Activated T-cell treated with anti-CD3 and anti-CD28 coated beads, Interleukin-2, amount 50 U/mL, for 72 hours (primary cell): ENCODE data around the gene DNMT3B. TPM values are rescaled to one million over a fixed set of nuclear protein-coding genes. Genes with fewer than 3 reads are reported as not detected.
A peak's percentile ranks its signal among the peaks of the same experiment; 100 is the strongest.

Source experiments
- ATAC-seq, 2 donors: fragments of 150-1000 bp; cut with Tn5 transposase; replicated peaks in 1 of 2; 2 replicates each; pipeline ENCODE4 v1.10.0; 2021; ENCODE audit warnings: moderate library complexity in 2 of 2, mild to moderate bottlenecking in 1 of 2
- DNase-seq, 2 donors: peaks; one replicate each; pipeline ENCODE4 v3.0.0; 2021 to 2022; ENCODE audit warnings: mixed read lengths in 1 of 2
- H3K27ac Mint-ChIP-seq: one replicate; pipeline ENCODE4 v1.8.0; 2022; ENCODE audit warnings: mild to moderate bottlenecking, moderate library complexity, mixed read lengths
- H3K27me3 Mint-ChIP-seq: one replicate; pipeline ENCODE4 v1.8.0; 2022; ENCODE audit warnings: low read depth, mixed read lengths
- H3K36me3 Mint-ChIP-seq, 2 donors: one replicate each; pipeline ENCODE4 v1.8.0; 2022; ENCODE audit warnings: mixed read lengths in 2 of 2, mild to moderate bottlenecking in 1 of 2; ENCODE audit not compliant: insufficient read depth in 2 of 2
- H3K4me1 Mint-ChIP-seq: one replicate; pipeline ENCODE4 v1.8.0; 2022; ENCODE audit warnings: low read depth, mixed read lengths
- H3K4me3 Mint-ChIP-seq, 2 donors: one replicate each; pipeline ENCODE4 v1.8.0; 2022; ENCODE audit warnings: mild to moderate bottlenecking in 2 of 2, mixed read lengths in 2 of 2, moderate library complexity in 2 of 2
- H3K9me3 Mint-ChIP-seq, 2 donors: one replicate each; pipeline ENCODE4 v1.8.0; 2022; ENCODE audit warnings: mixed read lengths in 2 of 2
- total RNA-seq, 2 donors: library from RNA; stranded (reverse); gene quantifications; one replicate each; pipeline ENCODE4 v1.2.3, GENCODE V29; 2022

DNMT3B gene
- total RNA-seq, 2 donors from 2014 or later = 2.6 to 3.2 TPM

DNA sequence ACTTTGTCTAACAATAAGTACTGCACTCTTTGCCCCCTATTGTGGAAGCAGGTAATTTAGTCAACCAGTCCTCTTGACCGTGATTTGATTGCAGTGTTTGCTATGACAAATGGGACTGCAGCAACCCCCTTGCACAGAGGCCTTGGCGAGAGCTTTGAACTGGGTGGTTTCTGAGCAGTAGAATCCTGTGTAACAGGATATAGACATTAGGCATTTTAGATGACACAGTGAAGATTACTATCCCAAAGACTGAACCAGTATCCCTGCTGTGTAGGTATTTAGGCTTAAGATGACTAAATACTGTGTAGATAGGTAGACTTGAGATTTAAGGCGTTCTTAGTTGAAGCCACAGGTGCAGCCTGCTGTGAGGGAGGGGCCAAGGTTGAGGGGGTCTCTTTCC lies 9.9 kb downstream of the DNMT3B start:
- Mint-ChIP-seq H3K27ac (no peak overlapping the region), H3K36me3 (no peaks in the 10 kb centered on the region), H3K4me1 (peaks cover 33% of the 10 kb centered on the region), H3K27me3 (no peaks in the 10 kb centered on the region), H3K4me3 (no peak overlapping the region), H3K9me3 (no peaks in the 10 kb centered on the region)
- ATAC-seq (no peak), DNase-seq (no peak)

DNA sequence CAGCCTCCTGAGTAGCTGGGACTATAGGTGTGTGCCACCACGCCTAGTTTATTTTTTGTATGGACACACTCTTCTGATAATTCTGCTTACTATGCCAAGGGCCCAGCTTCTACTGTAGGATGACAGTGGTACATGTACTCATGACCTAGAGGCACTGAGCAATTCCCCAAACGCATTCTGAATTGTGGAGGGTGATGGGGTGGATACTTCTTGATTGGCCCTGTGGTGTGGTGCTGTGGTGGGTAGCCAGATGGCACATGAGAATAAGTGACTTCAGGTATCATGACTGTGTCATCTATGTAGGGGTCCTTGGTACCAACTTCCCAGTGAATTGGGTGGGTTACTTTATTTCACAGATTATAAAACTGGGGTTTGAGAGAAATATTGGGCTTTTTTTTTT lies 11.0 kb downstream of the DNMT3B start:
- Mint-ChIP-seq H3K4me1 (peaks cover 39% of the 10 kb centered on the region), H3K4me3 (no peak overlapping the region), H3K27ac (no peak overlapping the region), H3K27me3 (no peaks in the 10 kb centered on the region), H3K36me3 (no peaks in the 10 kb centered on the region), H3K9me3 (no peaks in the 10 kb centered on the region)
- DNase-seq (no peak), ATAC-seq (no peak)

DNA sequence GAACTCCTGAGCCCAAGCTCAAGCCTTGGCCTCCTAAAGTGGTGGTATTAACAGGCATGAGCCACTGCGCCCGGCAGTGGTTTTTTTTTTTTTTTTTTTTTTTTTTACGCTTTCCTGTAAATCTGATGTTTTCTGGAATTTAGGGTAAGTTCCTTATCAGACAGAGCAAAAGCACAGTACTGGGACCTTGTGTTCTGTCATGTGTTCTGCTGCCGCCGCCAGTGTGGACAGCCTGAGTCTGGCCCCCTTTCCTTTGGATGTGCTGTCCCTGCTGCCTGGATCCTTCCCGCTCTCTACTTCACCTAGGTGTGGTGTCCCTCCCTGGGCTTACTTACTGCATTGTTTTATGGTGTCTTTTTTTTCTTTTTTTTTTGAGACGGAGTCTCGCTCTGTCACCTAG lies 11.7 kb downstream of the DNMT3B start:
- no peak for ATAC-seq
- H3K27me3 Mint-ChIP-seq = no peaks in the 10 kb centered on the region
- no peaks in the 10 kb centered on the region for H3K9me3 Mint-ChIP-seq
- H3K36me3 Mint-ChIP-seq = no peaks in the 10 kb centered on the region
- H3K27ac Mint-ChIP-seq = no peak overlapping the region
- DNase-seq = no peak
- H3K4me1 Mint-ChIP-seq = peaks cover 45% of the 10 kb centered on the region
- no peak overlapping the region for H3K4me3 Mint-ChIP-seq

DNA sequence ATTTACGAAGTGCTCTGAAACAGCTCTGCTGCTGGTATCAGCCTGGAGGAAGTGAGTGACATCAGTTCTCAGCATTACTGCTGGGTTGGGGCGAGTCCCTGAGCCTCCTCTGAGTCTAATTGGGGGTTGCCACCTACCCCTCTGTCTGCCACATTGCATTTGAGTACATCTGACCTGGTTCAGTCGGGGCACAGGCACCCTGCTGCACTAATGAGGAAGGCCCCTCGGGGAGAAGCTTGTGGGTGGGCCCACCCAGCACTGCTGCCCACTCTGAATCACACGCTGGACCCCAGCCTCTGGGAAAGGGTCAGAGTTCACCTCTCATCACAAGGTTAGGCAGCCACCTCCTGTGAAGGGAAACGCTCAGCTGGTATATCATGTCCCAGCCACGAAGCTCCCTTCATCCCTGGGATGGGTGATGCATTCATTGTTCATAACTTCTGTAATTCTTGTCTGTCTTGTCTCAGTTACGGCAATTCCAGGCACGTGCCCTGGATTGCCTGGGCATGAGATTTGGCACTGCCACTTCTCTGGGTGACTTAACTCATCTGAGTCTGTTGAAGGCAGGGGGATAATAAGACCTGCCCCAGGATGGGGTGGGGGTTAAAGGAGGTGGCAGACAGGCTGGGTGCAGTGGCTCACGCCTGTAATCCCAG lies 13.3 kb downstream of the DNMT3B start:
- no peaks in the 10 kb centered on the region for H3K36me3 Mint-ChIP-seq
- H3K27ac Mint-ChIP-seq = no peak overlapping the region
- DNase-seq = no peak
- ATAC-seq = peak in 1 of 2 donors; percentile 28
- peaks cover 45% of the 10 kb centered on the region for H3K4me1 Mint-ChIP-seq
- no peaks in the 10 kb centered on the region for H3K9me3 Mint-ChIP-seq
- H3K27me3 Mint-ChIP-seq = no peaks in the 10 kb centered on the region
- no peak overlapping the region for H3K4me3 Mint-ChIP-seq

DNA sequence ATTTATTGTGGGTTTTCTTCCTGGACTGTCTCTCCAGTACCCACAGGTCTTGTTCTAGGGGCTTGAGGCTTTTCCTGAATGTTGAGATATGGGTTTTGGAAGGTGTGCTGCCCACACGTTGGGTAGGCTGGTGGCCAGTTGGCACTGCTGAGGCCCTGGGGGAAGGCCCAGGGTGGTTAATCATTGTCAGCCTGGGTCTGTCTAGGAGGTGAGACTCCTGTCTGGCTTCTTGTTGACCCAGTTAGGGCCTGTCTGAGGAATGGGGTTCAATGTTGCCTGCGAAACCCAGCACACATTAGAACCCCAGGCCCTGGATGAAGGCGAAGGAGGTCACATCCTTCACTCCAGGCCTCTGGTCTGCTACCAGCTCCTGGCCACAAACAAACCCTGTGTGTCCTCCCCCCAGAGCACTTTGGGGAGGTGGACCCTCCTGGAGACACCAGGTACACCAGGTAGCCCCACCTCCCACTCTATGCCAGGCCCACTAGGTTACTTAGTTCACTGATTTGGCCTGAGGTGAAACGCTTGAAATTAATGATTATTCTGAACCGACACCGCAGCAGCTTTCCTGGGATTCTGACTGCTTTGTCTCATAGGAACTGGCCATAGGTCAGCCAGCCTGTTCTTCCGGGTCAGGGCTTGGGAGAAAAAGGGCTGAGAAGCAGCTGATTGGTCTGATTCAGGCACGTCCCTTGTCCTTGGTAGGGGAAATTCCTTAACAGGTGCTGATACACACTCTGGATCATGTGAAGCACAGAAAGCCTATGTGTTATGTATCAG lies 15.2 kb downstream of the DNMT3B start:
- ATAC-seq (no peak), DNase-seq (no peak)
- Mint-ChIP-seq H3K4me1 (peaks cover 32% of the 10 kb centered on the region), H3K9me3 (no peaks in the 10 kb centered on the region), H3K27me3 (no peaks in the 10 kb centered on the region), H3K4me3 (no peak overlapping the region), H3K36me3 (no peaks in the 10 kb centered on the region), H3K27ac (no peak overlapping the region)

DNA sequence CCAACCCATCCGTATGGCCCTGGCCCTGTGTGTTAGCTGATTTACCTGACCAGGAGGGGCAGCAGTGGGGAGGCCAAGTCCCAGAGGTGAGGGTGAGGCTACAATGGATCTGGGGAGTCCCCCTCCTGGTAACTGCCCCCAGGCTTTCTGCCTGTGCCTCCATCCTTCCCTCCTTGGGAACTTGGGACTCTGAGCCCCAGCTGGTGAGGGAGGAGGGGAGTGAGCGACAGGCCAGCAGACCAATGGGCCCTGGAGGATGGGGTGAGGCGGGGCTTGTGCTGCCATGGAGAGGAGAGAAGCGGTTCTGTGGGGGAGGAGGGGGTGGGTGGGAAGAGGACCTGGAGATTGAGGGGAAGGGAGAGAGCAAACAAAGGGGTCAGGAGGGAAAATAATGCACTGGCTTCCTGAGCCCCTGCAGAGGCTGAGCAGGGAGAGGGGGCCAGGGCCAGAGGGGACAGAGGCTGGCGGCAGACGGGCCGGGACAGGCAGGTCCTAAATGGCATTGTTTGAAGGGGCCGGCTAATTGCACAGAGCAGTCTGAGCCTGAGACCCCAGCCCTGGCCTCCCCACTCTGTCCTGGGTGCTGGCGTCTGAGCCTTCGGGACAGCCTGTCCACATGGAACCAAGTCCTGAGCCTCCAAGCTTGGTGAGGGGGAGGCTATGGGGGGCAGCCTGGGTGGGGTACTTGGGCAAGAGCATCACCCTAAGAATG lies 17.5 kb downstream of the DNMT3B start:
- no peaks in the 10 kb centered on the region for H3K36me3 Mint-ChIP-seq
- H3K27ac Mint-ChIP-seq = no peak overlapping the region
- peaks cover 31% of the 10 kb centered on the region for H3K4me1 Mint-ChIP-seq
- DNase-seq (no peak), ATAC-seq (no peak)
- no peaks in the 10 kb centered on the region for H3K9me3 Mint-ChIP-seq
- no peaks in the 10 kb centered on the region for H3K27me3 Mint-ChIP-seq
- H3K4me3 Mint-ChIP-seq = no peak overlapping the region

DNA sequence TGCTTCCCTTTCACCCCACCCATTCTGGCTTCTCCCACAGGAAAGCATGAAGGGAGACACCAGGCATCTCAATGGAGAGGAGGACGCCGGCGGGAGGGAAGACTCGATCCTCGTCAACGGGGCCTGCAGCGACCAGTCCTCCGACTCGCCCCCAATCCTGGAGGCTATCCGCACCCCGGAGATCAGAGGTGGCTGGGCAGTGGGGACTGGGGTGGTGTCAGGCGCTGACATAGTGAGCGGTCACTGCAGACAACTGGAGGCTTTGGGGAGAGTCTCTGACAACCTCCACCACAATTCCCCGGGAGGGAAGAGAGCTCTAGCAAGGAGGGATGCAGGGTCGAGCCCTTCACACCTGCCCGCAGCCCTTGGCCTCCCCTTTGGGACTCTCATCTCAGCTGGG lies 18.1 kb downstream of the DNMT3B start:
- Mint-ChIP-seq H3K27me3 (no peaks in the 10 kb centered on the region), H3K4me3 (no peak overlapping the region), H3K36me3 (no peaks in the 10 kb centered on the region), H3K27ac (no peak overlapping the region), H3K4me1 (peaks cover 29% of the 10 kb centered on the region), H3K9me3 (no peaks in the 10 kb centered on the region)
- no peak for DNase-seq
- no peak for ATAC-seq

DNA sequence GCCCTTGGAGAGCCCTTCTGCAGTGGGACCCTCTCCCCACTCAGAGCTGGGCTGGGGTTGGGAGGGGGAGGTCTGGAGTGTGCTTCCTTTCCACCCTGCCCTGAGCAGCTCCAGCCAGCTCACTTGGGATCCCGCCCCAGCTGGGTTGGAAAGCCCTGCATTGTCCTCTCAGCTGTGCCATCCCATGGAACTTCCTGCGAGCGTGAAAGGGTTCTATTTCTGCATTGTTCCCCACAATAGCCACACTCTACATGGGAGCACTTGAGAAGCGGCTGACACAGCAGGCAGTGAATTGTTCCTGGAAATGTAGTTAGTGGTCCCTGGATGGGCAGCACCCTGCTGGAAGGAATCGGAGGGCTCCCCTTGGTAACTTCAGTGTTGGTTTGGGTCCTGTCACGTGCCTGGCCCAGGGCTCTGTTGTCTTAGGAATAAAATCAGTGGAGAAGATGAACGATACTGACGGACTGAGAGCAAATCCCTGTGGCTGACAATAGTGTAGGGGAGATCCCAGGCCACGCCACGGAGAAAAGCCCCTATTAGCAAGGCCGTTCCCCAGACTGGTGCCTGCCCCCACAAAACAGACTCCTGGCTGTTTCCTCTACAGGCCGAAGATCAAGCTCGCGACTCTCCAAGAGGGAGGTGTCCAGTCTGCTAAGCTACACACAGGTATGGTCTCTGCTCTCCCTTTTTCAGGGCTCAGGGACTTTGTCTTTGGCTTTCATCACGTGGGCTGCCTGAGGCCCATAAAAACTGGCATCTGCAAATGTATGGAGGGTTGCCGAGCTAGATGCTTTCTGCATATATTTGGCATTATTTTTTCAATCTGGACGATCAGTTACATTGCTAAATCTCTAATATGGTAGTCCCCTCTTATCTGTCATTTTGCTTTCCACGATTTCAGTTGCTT lies 18.8 kb downstream of the DNMT3B start:
- no peak overlapping the region for H3K4me3 Mint-ChIP-seq
- no peaks in the 10 kb centered on the region for H3K36me3 Mint-ChIP-seq
- H3K9me3 Mint-ChIP-seq = no peaks in the 10 kb centered on the region
- no peaks in the 10 kb centered on the region for H3K27me3 Mint-ChIP-seq
- ATAC-seq (no peak), DNase-seq (no peak)
- peaks cover 22% of the 10 kb centered on the region for H3K4me1 Mint-ChIP-seq
- H3K27ac Mint-ChIP-seq = no peak overlapping the region

DNA sequence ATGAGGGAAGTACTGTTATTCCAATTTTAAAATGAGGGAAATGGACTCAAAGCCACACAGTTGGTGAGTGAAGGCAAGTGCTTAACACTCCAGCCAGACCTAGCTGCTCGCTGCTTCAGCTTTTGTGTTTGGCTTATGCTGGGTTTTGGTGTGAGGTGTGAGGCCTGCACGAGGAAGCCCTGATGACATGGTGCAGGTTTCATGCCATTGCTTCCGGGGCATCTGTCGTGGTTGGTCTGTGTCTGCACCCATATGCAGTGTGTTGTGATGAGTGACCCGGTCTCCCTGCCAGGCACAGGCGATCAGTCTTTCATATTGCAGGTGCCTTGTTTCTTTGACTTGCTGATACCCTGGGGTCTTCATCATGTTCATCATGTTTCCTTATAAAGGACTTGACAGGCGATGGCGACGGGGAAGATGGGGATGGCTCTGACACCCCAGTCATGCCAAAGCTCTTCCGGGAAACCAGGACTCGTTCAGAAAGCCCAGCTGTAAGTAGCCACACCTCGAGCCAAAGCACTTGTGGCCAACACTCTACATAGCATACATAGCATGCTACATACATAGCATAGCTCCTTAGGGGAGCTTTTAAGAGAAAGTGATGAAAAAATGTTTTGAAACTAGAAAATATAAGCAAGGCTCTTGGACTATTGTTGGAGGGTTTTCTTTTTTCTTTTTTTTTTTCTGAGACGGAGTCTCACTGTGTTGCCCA lies 22.3 kb downstream of the DNMT3B start:
- ATAC-seq = no peak
- Mint-ChIP-seq H3K9me3 (no peaks in the 10 kb centered on the region), H3K27me3 (no peaks in the 10 kb centered on the region), H3K27ac (no peak overlapping the region), H3K4me1 (no peaks in the 10 kb centered on the region), H3K4me3 (no peak overlapping the region), H3K36me3 (no peaks in the 10 kb centered on the region)
- DNase-seq = no peak

DNA sequence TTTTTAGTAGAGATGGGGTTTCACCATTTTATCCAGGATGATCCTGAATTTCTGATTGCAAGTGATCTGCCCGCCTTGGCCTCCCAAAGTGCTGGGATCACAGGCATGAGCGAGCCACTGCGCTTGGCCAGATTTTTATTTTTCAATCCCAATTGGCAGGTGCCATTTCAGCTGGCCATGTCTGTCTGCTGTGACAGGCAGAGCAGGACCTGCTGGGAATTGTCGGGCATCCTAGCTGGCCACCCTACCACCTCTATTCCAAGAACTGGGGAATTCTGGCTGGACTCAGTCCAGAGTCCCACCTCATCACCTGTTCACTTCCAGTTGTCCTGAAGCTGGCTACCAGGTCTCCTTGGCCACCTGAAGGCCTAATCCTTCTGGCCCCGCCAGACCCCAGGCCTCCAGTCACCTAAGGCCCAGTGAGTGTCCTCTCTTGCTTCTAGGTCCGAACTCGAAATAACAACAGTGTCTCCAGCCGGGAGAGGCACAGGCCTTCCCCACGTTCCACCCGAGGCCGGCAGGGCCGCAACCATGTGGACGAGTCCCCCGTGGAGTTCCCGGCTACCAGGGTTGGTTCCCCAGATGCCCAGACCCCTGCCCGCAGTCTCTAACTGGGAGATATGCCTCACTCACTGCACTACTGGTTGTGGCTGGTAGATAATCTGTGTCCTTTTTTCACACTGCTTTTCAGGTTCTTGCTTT lies 24.0 kb downstream of the DNMT3B start:
- Mint-ChIP-seq H3K4me1 (no peaks in the 10 kb centered on the region), H3K9me3 (no peaks in the 10 kb centered on the region), H3K4me3 (no peak overlapping the region), H3K27ac (no peak overlapping the region), H3K36me3 (no peaks in the 10 kb centered on the region), H3K27me3 (no peaks in the 10 kb centered on the region)
- DNase-seq = no peak
- ATAC-seq = no peak

DNA sequence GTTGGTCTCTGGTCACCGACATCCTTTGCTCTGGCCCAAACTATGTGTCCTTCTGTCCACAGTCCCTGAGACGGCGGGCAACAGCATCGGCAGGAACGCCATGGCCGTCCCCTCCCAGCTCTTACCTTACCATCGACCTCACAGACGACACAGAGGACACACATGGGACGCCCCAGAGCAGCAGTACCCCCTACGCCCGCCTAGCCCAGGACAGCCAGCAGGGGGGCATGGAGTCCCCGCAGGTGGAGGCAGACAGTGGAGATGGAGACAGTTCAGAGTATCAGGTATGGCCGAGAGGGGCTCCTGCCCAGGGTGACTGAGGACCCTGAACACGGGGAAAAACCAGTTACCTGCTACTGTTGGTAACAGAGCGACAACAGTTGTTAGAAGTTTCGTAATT lies 25.0 kb downstream of the DNMT3B start:
- no peaks in the 10 kb centered on the region for H3K27me3 Mint-ChIP-seq
- DNase-seq = no peak
- no peak overlapping the region for H3K4me3 Mint-ChIP-seq
- H3K9me3 Mint-ChIP-seq = no peaks in the 10 kb centered on the region
- no peak for ATAC-seq
- peaks cover 8% of the 10 kb centered on the region for H3K4me1 Mint-ChIP-seq
- H3K27ac Mint-ChIP-seq = no peak overlapping the region
- H3K36me3 Mint-ChIP-seq = no peaks in the 10 kb centered on the region
